Gastroesophageal sphincter (tissue), 4 donors: ENCODE measurements around the gene LGR5. TPM values are rescaled to one million over a fixed set of nuclear protein-coding genes. Genes with fewer than 3 reads are reported as not detected.

ENCODE experiments used
- ATAC-seq: fragments of 150-250 bp; one replicate; pipeline ENCODE4 v1.9.1; 2016; ENCODE audit warnings: mild to moderate bottlenecking, moderate library complexity
- H3K27ac ChIP-seq, 4 donors: fragments of 200-600 bp; sonication (generic) in 3 of 4; 1 replicate in 3 of 4; 2 replicates in 1 of 4; pipeline ENCODE4 v1.5.1; 2016 to 2019
- H3K27me3 ChIP-seq: fragments of 200-600 bp; sonication (generic); one replicate; pipeline ENCODE4 v1.5.1; 2019
- H3K36me3 ChIP-seq, 2 donors: fragments of 200-600 bp; sonication (generic); one replicate each; pipeline ENCODE4 v1.5.1; 2019; ENCODE audit warnings: control low read depth in 1 of 2
- H3K4me1 ChIP-seq, 3 donors: fragments of 200-600 bp; sonication (generic); 1 replicate in 2 of 3; 2 replicates in 1 of 3; pipeline ENCODE4 v1.5.1; 2016 to 2019; ENCODE audit warnings: control low read depth in 2 of 3
- H3K4me3 ChIP-seq, 2 donors: fragments of 200-600 bp; sonication (generic); one replicate each; pipeline ENCODE4 v1.5.1; 2019; ENCODE audit warnings: mild to moderate bottlenecking in 1 of 2, moderate library complexity in 1 of 2
- H3K9me3 ChIP-seq, 3 donors: fragments of 200-600 bp; sonication (generic); one replicate each; pipeline ENCODE4 v1.5.1; 2017 to 2019; ENCODE audit warnings: control low read depth in 2 of 3
- CTCF ChIP-seq, 4 experiments: fragments of 200-600 bp in 2 of 4; fragments of 450-650 bp in 2 of 4; sonication (generic) in 1 of 4; IDR thresholded peaks; one replicate each; pipeline ENCODE4 v1.5.1; 2017 to 2019; ENCODE audit warnings: antibody characterized with exemption in 4 of 4, mild to moderate bottlenecking in 2 of 4, moderate library complexity in 2 of 4
- EP300 ChIP-seq: sonication (generic); formaldehyde crosslinking; IDR thresholded peaks from one replicate; pipeline ENCODE4 v1.6.1; 2017; ENCODE audit warnings: antibody characterized with exemption, mild to moderate bottlenecking
- POLR2A ChIP-seq, 2 donors: fragments of 450-650 bp; IDR thresholded peaks; one replicate each; pipeline ENCODE4 v1.6.1; 2017; ENCODE audit warnings: antibody characterized with exemption in 2 of 2, mild to moderate bottlenecking in 2 of 2, moderate library complexity in 1 of 2
- POLR2AphosphoS5 ChIP-seq: sonication (generic); formaldehyde crosslinking; IDR thresholded peaks from one replicate; pipeline ENCODE4 v1.6.1; 2017; ENCODE audit warnings: antibody characterized with exemption
- WGBS, 2 donors: methylation state at CpG; one replicate each; pipeline ENCODE4 v1.1.5; 2018; ENCODE audit warnings: low coverage in 1 of 2; 5-methylcytosine and 5-hydroxymethylcytosine counted together
- total RNA-seq, 4 donors: library from RNA; depleted of rRNA; stranded (reverse); fragments of >200 nt; gene quantifications; one replicate each; pipeline ENCODE4 v1.1.0, GENCODE V29; 2016

Gene LGR5
- total RNA-seq, 4 donors from 2014 or later = 0.12 to 0.47 (median 0.40) TPM; not detected in 1

- ATAC-seq = no peak
- TF ChIP-seq POLR2A (IDR thresholded peaks at IDR 0.05) (no peak), POLR2AphosphoS5 (no peak), CTCF (IDR thresholded peaks at IDR 0.05) (no peak)
- WGBS, 2 donors = 73 to 76% methylated on average over 3 of the region's 3 CpGs
- Histone ChIP-seq H3K4me3 (no peak overlapping the region), H3K27ac (no peak overlapping the region), H3K36me3 (no peaks in the 10 kb centered on the region), H3K9me3 (no peaks in the 10 kb centered on the region), H3K27me3 (no peaks in the 10 kb centered on the region), H3K4me1 (no peaks in the 10 kb centered on the region)
Observed at GRCh38 chr12:71584356-71584755, 144.8 kb downstream of the LGR5 start.

DNA sequence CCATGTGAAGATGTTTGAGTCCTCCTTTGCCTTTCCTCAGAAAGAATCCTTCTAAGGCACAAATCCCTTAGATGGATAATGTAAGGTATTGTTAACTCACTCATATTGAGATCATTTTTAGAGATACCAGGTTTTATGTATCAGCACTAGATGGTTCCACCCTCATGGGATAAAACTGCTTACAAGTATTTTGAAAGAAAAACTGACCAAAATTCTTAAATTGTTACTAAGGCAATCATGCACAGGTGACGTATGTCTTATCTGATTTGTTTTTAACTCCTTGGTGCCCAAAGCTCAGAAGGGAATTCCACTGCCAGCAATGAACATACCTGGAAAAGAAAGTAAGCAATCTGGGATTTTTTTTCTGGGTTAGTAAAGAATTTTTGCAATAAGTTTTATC lies 145.6 kb downstream of the LGR5 start:
- no peak overlapping the region for H3K4me3 ChIP-seq
- no peaks in the 10 kb centered on the region for H3K9me3 ChIP-seq
- H3K27ac ChIP-seq = no peak overlapping the region
- TF ChIP-seq CTCF (IDR thresholded peaks at IDR 0.05) (no peak), POLR2AphosphoS5 (no peak)
- no peaks in the 10 kb centered on the region for H3K27me3 ChIP-seq
- WGBS, 2 donors = 14 to 23% methylated on average over 1 of the region's 1 CpG
- H3K4me1 ChIP-seq = no peaks in the 10 kb centered on the region
- H3K36me3 ChIP-seq = no peaks in the 10 kb centered on the region
- no peak for ATAC-seq

DNA sequence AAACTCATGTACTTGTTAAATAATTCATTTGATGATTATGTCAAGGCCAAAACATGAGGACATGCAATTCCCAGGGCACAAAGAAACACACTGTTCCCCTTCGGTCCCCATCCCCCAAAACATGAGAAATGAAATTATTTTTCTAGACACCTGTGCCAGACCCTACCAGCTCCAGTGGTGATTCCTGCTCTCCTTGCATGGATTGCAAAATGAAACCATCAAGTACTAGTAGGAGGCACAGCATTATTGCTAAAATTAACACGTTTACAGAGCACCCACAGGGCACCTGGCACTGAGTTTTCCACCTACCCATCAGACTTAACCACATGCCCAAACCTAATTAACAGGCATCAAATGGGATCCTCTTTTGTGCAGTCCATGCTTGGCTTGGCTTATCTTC lies 147.4 kb downstream of the LGR5 start:
- Histone ChIP-seq H3K4me1 (no peaks in the 10 kb centered on the region), H3K27ac (no peak overlapping the region), H3K9me3 (no peaks in the 10 kb centered on the region), H3K36me3 (no peaks in the 10 kb centered on the region), H3K27me3 (peaks cover 18% of the 10 kb centered on the region), H3K4me3 (no peak overlapping the region)
- ATAC-seq = no peak
- 57 to 86% methylated on average over 2 of the region's 2 CpGs for WGBS, 2 donors
- TF ChIP-seq POLR2A (IDR thresholded peaks at IDR 0.05) = no peak
- TF ChIP-seq EP300 = no peak
- TF ChIP-seq POLR2AphosphoS5 = no peak
- TF ChIP-seq CTCF (IDR thresholded peaks at IDR 0.05) = no peak

- Histone ChIP-seq H3K4me1 (no peaks in the 10 kb centered on the region), H3K9me3 (no peaks in the 10 kb centered on the region), H3K27ac (no peak overlapping the region), H3K36me3 (no peaks in the 10 kb centered on the region), H3K4me3 (no peak overlapping the region), H3K27me3 (peaks cover 42% of the 10 kb centered on the region)
- ATAC-seq = no peak
- WGBS, 2 donors = 37 to 49% methylated on average over 3 to 4 of the region's 4 CpGs
- no peak for TF ChIP-seq EP300
- no peak for TF ChIP-seq POLR2AphosphoS5
- no peak for TF ChIP-seq POLR2A (IDR thresholded peaks at IDR 0.05)
- TF ChIP-seq CTCF (IDR thresholded peaks at IDR 0.05) = no peak
Observed at GRCh38 chr12:71589478-71589881, 149.9 kb downstream of the LGR5 start.

DNA sequence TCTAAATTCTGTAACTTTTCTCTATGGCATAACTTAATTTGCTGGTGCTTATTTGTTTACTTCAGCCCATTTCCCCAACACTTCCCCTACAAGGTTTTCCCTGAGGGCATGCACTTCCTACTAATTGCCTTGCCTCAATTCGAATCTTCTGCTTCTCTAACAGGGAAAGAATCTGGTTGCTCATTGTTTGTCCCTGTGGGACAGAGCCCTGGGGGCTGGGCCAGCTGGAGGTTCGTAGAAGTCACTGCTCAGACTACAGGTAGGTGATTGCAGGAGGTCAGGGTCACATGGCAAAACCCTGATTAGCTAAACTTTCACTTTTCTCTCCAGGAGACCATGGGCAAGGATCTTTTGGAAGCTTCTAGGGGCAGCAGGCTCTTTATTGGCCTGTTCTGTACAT lies 152.0 kb downstream of the LGR5 start:
- no peak for ATAC-seq
- H3K9me3 ChIP-seq = no peaks in the 10 kb centered on the region

More for the DNA sequence above, 152.0 kb downstream of the LGR5 start:
- no peaks in the 10 kb centered on the region for H3K36me3 ChIP-seq
- H3K27ac ChIP-seq = no peak overlapping the region
- no peak for TF ChIP-seq POLR2AphosphoS5
- no peak for TF ChIP-seq POLR2A (IDR thresholded peaks at IDR 0.05)
- no peak for TF ChIP-seq CTCF (IDR thresholded peaks at IDR 0.05)
- no peak for TF ChIP-seq EP300
- no peaks in the 10 kb centered on the region for H3K4me1 ChIP-seq
- WGBS, 2 donors = 20% methylated on average over 1 of the region's 2 CpGs; no CpG with 5 or more reads in 1 of the 2 donors
- H3K4me3 ChIP-seq = no peak overlapping the region
- peaks cover 57% of the 10 kb centered on the region for H3K27me3 ChIP-seq
